ENCODE data around the gene LYPD4. TPM values are rescaled to one million over a fixed set of nuclear protein-coding genes. Genes with fewer than 3 reads are reported as not detected.
A peak's percentile ranks its signal among the peaks of the same experiment; 100 is the strongest.

LYPD4 gene
- total RNA-seq, 1 experiment from 2014 or later, result not detected

GRCh38 chr19:41886761-41887710, 42.6 kb upstream of the LYPD4 start:
- CTCF ChIA-PET, result interaction anchor here (0.7 to 3.3 kb wide), 11 partner anchors 9 to 94 kb away, joined by 3 to 23 read pairs (median 4); partner anchors contain the start of gene RABAC1
- DNase-seq (ENCODE audit: low spot score), result no peak

More at GRCh38 chr19:41886761-41887710, 42.6 kb upstream of the LYPD4 start:
- POLR2A ChIA-PET, result interaction anchor here (0.6 to 1.6 kb wide), 2 partner anchors 14 kb away, joined by 3 to 9 read pairs; no protein-coding TSS in a partner anchor
- Mint-ChIP-seq H3K9me3 (no peaks in the 10 kb centered on the region), H3K36me3 (peaks cover 3% of the 10 kb centered on the region), H3K27ac (peak overlapping the region; percentile 58), H3K4me3 (peak overlapping the region; percentile 14), H3K27me3 (ENCODE audit: low read depth) (peaks cover 11% of the 10 kb centered on the region), H3K4me1 (peaks cover 40% of the 10 kb centered on the region)
- TF ChIP-seq FOXK1 (CRISPR knock-in tag; IDR thresholded peaks at IDR 0.05) (no peak), JAZF1 (CRISPR knock-in tag; IDR thresholded peaks at IDR 0.05) (no peak), ZNF532 (CRISPR knock-in tag; IDR thresholded peaks at IDR 0.05; ENCODE audit: borderline replicate concordance) (no peak), SP1 (CRISPR knock-in tag; conservative IDR thresholded peaks at IDR 0.05) (no peak), ERG (CRISPR knock-in tag; IDR thresholded peaks at IDR 0.05) (no peak), STAT6 (CRISPR knock-in tag; conservative IDR thresholded peaks at IDR 0.05; ENCODE audit: low read depth) (no peak), GRHL2 (CRISPR knock-in tag; IDR thresholded peaks at IDR 0.05; ENCODE audit: insufficient replicate concordance, severe bottlenecking) (no peak), JUN (CRISPR knock-in tag; IDR thresholded peaks at IDR 0.05) (no peak), TP53 (CRISPR knock-in tag; IDR thresholded peaks at IDR 0.05) (no peak), NFE2L1 (CRISPR knock-in tag; IDR thresholded peaks at IDR 0.05) (no peak), ELF4 (CRISPR knock-in tag; IDR thresholded peaks at IDR 0.05; ENCODE audit: low read depth) (no peak), ETV6 (CRISPR knock-in tag; IDR thresholded peaks at IDR 0.05) (no peak)
- no peak for ATAC-seq

All from WTC11 (cell line).